B cell (primary cell): Measurements from ENCODE around the gene MEGF8. TPM values are rescaled to one million over a fixed set of nuclear protein-coding genes. Genes with fewer than 3 reads are reported as not detected.

ENCODE experiments used
- ATAC-seq: fragments of 200-7000 bp; cut with Tn5 transposase; one replicate; pipeline ENCODE4 v1.10.0; 2021; ENCODE audit warnings: low read depth, mild to moderate bottlenecking, moderate number of reproducible peaks, moderate library complexity
- CTCF ChIA-PET: fragments of 350-600 bp; sonication (Branson Sonifier 250); formaldehyde crosslinking; loops from one replicate; lab custom pipeline; 2021; ENCODE audit warnings: antibody characterized with exemption, inconsistent platforms; lab: Charles Lee
- POLR2A ChIA-PET: fragments of 350-600 bp; sonication (Branson Sonifier 250); formaldehyde crosslinking; loops from one replicate; lab custom pipeline; 2021; ENCODE audit warnings: antibody characterized with exemption; lab: Charles Lee
- DNase-seq: peaks from one replicate; pipeline ENCODE4 v3.0.0; 2013
- H2AFZ ChIP-seq: 2 replicates; pipeline ENCODE4 v1.6.1; 2012; ENCODE audit warnings: mild to moderate bottlenecking, low read depth, low read length; ENCODE audit not compliant: insufficient read depth, poor library complexity, severe bottlenecking
- H3K27ac ChIP-seq, 2 donors: 1 replicate in 1 of 2; 2 replicates in 1 of 2; pipeline ENCODE4 v1.5.1; 2012 to 2013; ENCODE audit warnings: low read length in 2 of 2, mild to moderate bottlenecking in 2 of 2, moderate library complexity in 1 of 2
- H3K27me3 ChIP-seq, 4 experiments: fragments of 200-600 bp in 1 of 4; sonication (generic) in 1 of 4; replicated peaks in 1 of 4; 1 replicate in 2 of 4; 2 replicates in 2 of 4; pipeline versions ENCODE4 v1.6.1 to v1.7.0; 2013 to 2016; ENCODE audit warnings: low read length in 3 of 4, mild to moderate bottlenecking in 2 of 4, mixed read lengths in 1 of 4, moderate library complexity in 1 of 4; ENCODE audit not compliant: insufficient read depth in 4 of 4, control insufficient read depth in 3 of 4; ENCODE audit errors: control extremely low read depth in 1 of 4
- H3K36me3 ChIP-seq, 2 experiments: replicated peaks in 1 of 2; 1 replicate in 1 of 2; 2 replicates in 1 of 2; pipeline versions ENCODE4 v1.6.1 to v1.7.1; 2013; ENCODE audit warnings: low read length in 1 of 2; ENCODE audit not compliant: insufficient read depth in 2 of 2, control insufficient read depth in 1 of 2; ENCODE audit errors: control extremely low read depth in 1 of 2, extremely low read depth in 1 of 2
- H3K4me1 ChIP-seq, 2 donors: fragments of 200-600 bp in 1 of 2; sonication (generic) in 1 of 2; 1 replicate in 1 of 2; 2 replicates in 1 of 2; pipeline versions ENCODE4 v1.5.1 to v1.6.1; 2013 to 2017; ENCODE audit warnings: low read length in 2 of 2; ENCODE audit not compliant: control insufficient read depth in 2 of 2, insufficient read depth in 2 of 2
- H3K4me2 ChIP-seq: replicated peaks from 2 replicates; pipeline ENCODE3; 2012; ENCODE audit warnings: mild to moderate bottlenecking, low read depth, low read length; ENCODE audit not compliant: poor library complexity, severe bottlenecking
- H3K4me3 ChIP-seq, 5 experiments: fragments of 200-600 bp in 1 of 5; sonication (generic) in 1 of 5; 1 replicate in 3 of 5; 2 replicates in 2 of 5; pipeline versions ENCODE4 v1.5.1 to v1.7.0; 2011 to 2016; ENCODE audit warnings: low read length in 4 of 5, mild to moderate bottlenecking in 4 of 5, low read depth in 2 of 5, control low read depth in 1 of 5, moderate library complexity in 1 of 5; ENCODE audit not compliant: insufficient read depth in 1 of 5; ENCODE audit errors: control extremely low read depth in 1 of 5, extremely low read depth in 1 of 5
- H3K79me2 ChIP-seq: fragments of 200-600 bp; sonication (generic); one replicate; pipeline ENCODE4 v1.6.0; 2016; ENCODE audit warnings: low read length; ENCODE audit not compliant: control insufficient read depth, insufficient read depth
- H3K9ac ChIP-seq: fragments of 200-600 bp; sonication (generic); 2 replicates; pipeline ENCODE4 v1.6.1; 2017; ENCODE audit warnings: mild to moderate bottlenecking, low read length, moderate library complexity
- H3K9me3 ChIP-seq, 3 donors: one replicate each; pipeline versions ENCODE4 v1.6.1 to v1.7.1; 2013; ENCODE audit warnings: low read length in 2 of 3; ENCODE audit not compliant: control insufficient read depth in 2 of 3, insufficient read depth in 1 of 3; ENCODE audit errors: control extremely low read depth in 1 of 3
- H4K20me1 ChIP-seq: 2 replicates; pipeline ENCODE4 v1.6.0; 2012; ENCODE audit warnings: mild to moderate bottlenecking, low read length; ENCODE audit not compliant: insufficient read depth, control insufficient read depth, poor library complexity, severe bottlenecking
- H3K27ac Mint-ChIP-seq: one replicate; pipeline ENCODE4 v1.8.0; 2021; ENCODE audit warnings: mixed read lengths
- H3K27me3 Mint-ChIP-seq: one replicate; pipeline ENCODE4 v1.8.0; 2021; ENCODE audit warnings: mixed read lengths
- H3K4me1 Mint-ChIP-seq: one replicate; pipeline ENCODE4 v1.8.0; 2021; ENCODE audit warnings: mixed read lengths
- H3K4me3 Mint-ChIP-seq: one replicate; pipeline ENCODE4 v1.8.0; 2021; ENCODE audit warnings: mixed read lengths
- H3K9me3 Mint-ChIP-seq: one replicate; pipeline ENCODE4 v1.8.0; 2022; ENCODE audit warnings: mixed read lengths; ENCODE audit not compliant: insufficient read depth
- EZH2 ChIP-seq: IDR thresholded peaks from 2 replicates; pipeline ENCODE4 v1.6.1; 2012; ENCODE audit warnings: borderline replicate concordance, low read depth, mild to moderate bottlenecking, moderate library complexity, low read length; ENCODE audit not compliant: insufficient read depth, poor library complexity, severe bottlenecking
- WGBS: methylation state at CpG from one replicate; pipeline ENCODE4 v1.1.5; 2013; ENCODE audit warnings: missing lambda C conversion rate; ENCODE audit not compliant: insufficient coverage; 5-methylcytosine and 5-hydroxymethylcytosine counted together
- intact Hi-C: fragments of 100-400 bp; cut with micrococcal nuclease; formaldehyde crosslinking; loops from one replicate; pipeline ENCODE4 v1.10.0; 2022
- polyA plus RNA-seq: library from polyadenylated mRNA; depleted of rRNA; stranded (reverse); fragments of >200 nt; gene quantifications from 2 replicates; pipeline ENCODE4 v1.2.3, GENCODE V29; 2012
- total RNA-seq, 2 donors: library from RNA; stranded (reverse); fragments of 120-200 nt in 1 of 2; gene quantifications; 1 replicate in 1 of 2; 2 replicates in 1 of 2; pipeline versions ENCODE4 v1.2.3 to v1.2.4, GENCODE V29; 2013 to 2022
- TF ChIP-seq, protein P1 (sequence below): fragments of 200-600 bp; IDR thresholded peaks from one replicate; pipeline ENCODE4 v1.8.0; 2022; ENCODE audit warnings: antibody characterized with exemption, mild to moderate bottlenecking

Gene MEGF8
- total and polyA plus RNA-seq, 2 donors (not counting 1 experiment from before 2014, with no cell fraction given), result 8.2 to 26.5 TPM

DNA sequence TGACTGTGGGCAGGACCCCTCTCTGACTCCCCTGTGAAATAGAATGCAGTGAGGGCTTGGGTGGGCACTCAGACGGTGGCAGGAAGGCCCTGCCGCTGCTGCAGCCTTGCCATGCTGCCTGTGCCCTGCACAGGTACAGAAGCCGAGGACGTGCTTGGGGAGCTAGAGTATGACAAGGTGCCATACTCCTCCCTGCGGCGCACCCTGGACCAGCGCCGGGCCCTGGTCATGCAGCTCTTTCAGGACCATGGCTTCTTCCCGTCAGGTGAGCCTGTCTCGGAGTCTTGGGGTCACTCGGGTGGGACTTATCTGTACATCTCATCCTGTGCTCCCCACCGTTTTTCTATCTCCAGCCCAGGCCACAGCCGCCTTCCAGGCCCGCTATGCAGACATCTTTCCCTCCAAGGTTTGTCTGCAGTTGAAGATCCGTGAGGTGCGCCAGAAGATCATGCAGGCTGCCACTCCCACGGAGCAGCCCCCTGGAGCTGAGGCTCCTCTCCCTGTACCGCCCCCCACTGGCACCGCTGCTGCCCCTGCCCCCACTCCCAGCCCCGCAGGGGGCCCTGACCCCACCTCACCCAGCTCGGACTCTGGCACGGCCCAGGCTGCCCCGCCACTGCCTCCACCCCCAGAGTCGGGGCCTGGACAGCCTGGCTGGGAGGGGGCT, 30.8 kb upstream of the MEGF8 start:
- peaks cover 11% of the 10 kb centered on the region for H3K4me1 Mint-ChIP-seq
- H3K9me3 Mint-ChIP-seq, result no peaks in the 10 kb centered on the region
- no peak overlapping the region for H3K4me3 Mint-ChIP-seq
- intact Hi-C loops, result loop anchor here (5.0 kb wide), 1 partner anchor 112 kb away; no protein-coding TSS in a partner anchor
- Histone ChIP-seq H4K20me1 (peaks cover 15% of the 10 kb centered on the region), H3K27ac (no peak overlapping the region), H3K79me2 (no peaks in the 10 kb centered on the region), H3K4me1 (peaks cover 3 to 10% of the 10 kb centered on the region in 2 donors), H3K36me3 (peaks cover 1 to 52% of the 10 kb centered on the region in 2 experiments), H3K9me3 (no peaks in the 10 kb centered on the region), H2AFZ (no peak overlapping the region), H3K27me3 (no peaks in the 10 kb centered on the region), H3K4me3 (no peak overlapping the region), H3K4me2 (no peak overlapping the region), H3K9ac (no peak overlapping the region)
- no peak overlapping the region for H3K27ac Mint-ChIP-seq
- ChIA-PET POLR2A (no interaction called here), CTCF (interaction anchor here (1.0 to 1.6 kb wide), 6 partner anchors 9 to 186 kb away, joined by 3 to 7 read pairs (median 4); no protein-coding TSS in a partner anchor)
- WGBS, result 91% methylated on average over 17 of the region's 24 CpGs
- ATAC-seq (no peak), DNase-seq (no peak)
- H3K27me3 Mint-ChIP-seq, result no peaks in the 10 kb centered on the region
- TF ChIP-seq EZH2, result no peak
- TF ChIP-seq, protein P1, sequence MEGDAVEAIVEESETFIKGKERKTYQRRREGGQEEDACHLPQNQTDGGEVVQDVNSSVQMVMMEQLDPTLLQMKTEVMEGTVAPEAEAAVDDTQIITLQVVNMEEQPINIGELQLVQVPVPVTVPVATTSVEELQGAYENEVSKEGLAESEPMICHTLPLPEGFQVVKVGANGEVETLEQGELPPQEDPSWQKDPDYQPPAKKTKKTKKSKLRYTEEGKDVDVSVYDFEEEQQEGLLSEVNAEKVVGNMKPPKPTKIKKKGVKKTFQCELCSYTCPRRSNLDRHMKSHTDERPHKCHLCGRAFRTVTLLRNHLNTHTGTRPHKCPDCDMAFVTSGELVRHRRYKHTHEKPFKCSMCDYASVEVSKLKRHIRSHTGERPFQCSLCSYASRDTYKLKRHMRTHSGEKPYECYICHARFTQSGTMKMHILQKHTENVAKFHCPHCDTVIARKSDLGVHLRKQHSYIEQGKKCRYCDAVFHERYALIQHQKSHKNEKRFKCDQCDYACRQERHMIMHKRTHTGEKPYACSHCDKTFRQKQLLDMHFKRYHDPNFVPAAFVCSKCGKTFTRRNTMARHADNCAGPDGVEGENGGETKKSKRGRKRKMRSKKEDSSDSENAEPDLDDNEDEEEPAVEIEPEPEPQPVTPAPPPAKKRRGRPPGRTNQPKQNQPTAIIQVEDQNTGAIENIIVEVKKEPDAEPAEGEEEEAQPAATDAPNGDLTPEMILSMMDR, result no peak

DNA sequence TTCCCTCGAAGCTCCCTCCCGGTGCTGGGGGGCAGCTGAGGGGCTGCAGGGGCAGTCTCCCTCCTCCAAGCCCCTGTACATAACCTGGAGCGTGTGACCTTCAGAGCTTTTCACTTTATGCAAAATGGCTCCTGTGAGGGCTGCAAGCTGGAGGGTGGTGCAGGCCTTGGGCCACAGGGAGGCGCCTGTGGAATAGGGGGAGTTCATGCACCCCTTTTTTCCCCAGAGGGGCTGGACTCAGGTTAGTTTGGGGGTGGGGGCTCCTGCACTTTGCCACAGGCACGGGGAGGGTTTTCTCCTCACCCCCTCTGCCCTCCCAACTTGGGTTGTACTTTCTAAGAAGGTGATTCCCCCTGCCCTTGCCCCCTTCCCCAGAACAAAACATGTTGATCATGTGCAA, 30.1 kb upstream of the MEGF8 start:
- Histone ChIP-seq H3K4me3 (no peak overlapping the region), H4K20me1 (peaks cover 12% of the 10 kb centered on the region), H3K9ac (no peak overlapping the region), H3K9me3 (no peaks in the 10 kb centered on the region), H3K27ac (no peak overlapping the region), H2AFZ (no peak overlapping the region), H3K4me1 (peaks cover 3 to 10% of the 10 kb centered on the region in 2 donors), H3K79me2 (no peaks in the 10 kb centered on the region), H3K36me3 (peaks cover 0 to 44% of the 10 kb centered on the region in 2 experiments), H3K27me3 (no peaks in the 10 kb centered on the region), H3K4me2 (no peak overlapping the region)
- H3K4me1 Mint-ChIP-seq, result peaks cover 11% of the 10 kb centered on the region
- H3K27me3 Mint-ChIP-seq, result no peaks in the 10 kb centered on the region
- ChIA-PET CTCF (interaction anchor here (0.6 to 2.0 kb wide), 12 partner anchors 9 to 187 kb away, joined by 3 to 11 read pairs (median 5); partner anchors contain the start of gene GSK3A), POLR2A (interaction anchor here (1.6 kb wide), 1 partner anchor 53 kb away, joined by 3 read pairs; the partner anchor contains the start of gene GSK3A)
- no peak overlapping the region for H3K4me3 Mint-ChIP-seq
- H3K27ac Mint-ChIP-seq, result peak overlapping the region; percentile 20
- intact Hi-C loops, result loop anchor here (5.0 kb wide), 1 partner anchor 113 kb away; no protein-coding TSS in a partner anchor
- H3K9me3 Mint-ChIP-seq, result no peaks in the 10 kb centered on the region
- ATAC-seq, result no peak
- TF ChIP-seq, protein P1, result no peak
- TF ChIP-seq EZH2, result no peak
- DNase-seq, result no peak
- 100% methylated on average over 1 of the region's 5 CpGs for WGBS
